ENCODE results near the gene ACO1.
"Not testable (repeated sequence)": the region's sequence is repeated elsewhere in the genome, so short reads cannot be mapped to it uniquely, and the experiment has no call there.

The ACO1 gene

GRCh38 chr9:32384364-32385151 is at the start of gene ACO1:
ACO1 (plus strand) TSS chr9:32384643; CDS start chr9:32405507, 20,864 bp downstream.
- DNase-seq (ENCODE audit: low read depth): peak; percentile 45

- DNase-seq (ENCODE audit: low read depth): no peak
Observed at GRCh38 chr9:32334916-32335895, 49.2 kb upstream of the ACO1 start.

- no peak for DNase-seq (ENCODE audit: low read depth)
Observed at GRCh38 chr9:32339424-32339823, 45.0 kb upstream of the ACO1 start.

GRCh38 chr9:32340361-32340760 is 44.1 kb upstream of the ACO1 start:
- DNase-seq (ENCODE audit: low read depth): no peak

DNA sequence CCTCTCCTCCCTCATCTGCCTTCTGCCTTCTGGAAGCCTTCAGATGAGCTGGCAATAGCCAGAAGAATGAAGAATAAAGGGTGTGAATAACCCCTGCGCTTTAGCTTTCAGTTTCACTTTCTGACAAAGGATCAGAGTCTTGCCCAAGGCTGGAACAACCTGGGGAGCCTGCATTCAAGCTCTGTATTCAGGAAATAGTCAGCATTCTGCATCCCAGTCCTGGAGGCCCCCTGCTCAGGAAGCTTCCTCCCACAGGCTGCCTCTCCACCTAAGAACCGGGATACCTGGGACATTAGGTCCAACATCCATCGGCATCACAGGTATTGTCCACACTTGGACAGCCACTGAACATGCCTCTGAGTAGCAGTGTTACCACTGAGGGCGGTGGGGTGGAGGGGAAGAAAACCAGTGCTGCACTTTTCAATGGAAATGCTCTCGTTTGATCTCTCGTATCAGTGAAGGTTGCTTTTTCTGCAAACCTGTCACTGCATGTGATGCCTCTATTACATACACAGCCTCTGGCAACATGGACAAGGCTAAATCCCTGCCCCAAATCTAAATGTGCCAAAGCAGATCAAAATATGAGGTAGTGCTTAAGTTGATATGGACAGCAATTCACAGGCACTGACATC is 39.8 kb upstream of the ACO1 start:
- no peak for DNase-seq (ENCODE audit: low read depth)

- DNase-seq (ENCODE audit: low read depth): no peak
Observed at GRCh38 chr9:32345243-32345642, 39.2 kb upstream of the ACO1 start.

- no peak for DNase-seq (ENCODE audit: low read depth)
Observed at GRCh38 chr9:32347571-32347970, 36.9 kb upstream of the ACO1 start.

DNA sequence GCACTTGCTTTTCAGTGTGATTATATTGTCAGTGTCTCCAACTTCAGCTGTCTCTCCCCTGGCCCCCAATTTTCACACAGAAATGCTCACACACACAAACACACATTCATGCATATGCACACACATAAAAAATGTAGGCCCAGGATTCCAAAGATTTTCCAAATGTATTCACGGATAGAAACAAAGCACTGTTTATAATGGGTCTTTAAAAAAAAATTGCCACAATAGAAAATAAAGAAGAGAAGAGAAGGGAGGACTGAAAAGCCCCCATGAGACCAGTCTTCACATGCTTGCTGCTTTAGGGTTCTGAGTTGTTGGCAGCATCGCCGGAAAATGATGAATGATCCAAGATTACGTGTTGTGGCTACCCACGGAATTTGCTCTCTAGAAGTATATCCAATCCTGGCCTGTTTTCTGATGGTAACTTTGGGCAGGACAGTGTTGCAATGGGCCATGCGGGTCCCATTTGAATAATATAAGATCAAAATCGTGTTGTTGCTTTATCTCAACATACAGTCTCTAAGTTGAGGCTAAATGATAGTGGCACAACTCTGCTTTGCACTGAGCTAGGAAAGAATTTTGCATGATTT is 36.2 kb upstream of the ACO1 start:
- DNase-seq (ENCODE audit: low read depth): no peak

DNA sequence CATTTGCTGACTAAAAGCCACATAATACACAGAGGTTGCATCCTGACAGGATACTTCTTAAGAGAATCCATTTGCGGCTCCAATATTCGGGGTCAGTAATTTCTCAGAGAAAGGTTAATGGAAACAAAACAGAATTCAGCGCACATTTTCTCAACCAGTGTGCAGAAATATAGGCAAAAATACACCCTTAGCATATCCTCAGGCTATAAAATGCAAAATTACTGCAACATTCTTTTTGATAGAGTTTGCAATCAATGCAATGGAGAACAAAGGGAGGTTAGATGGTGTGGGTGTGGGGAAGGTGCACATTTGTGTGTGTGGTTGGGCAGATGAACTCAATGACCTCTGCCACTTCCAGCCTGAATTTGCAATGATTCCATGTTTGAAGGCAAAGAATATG is 35.4 kb upstream of the ACO1 start:
- no peak for DNase-seq (ENCODE audit: low read depth)

DNA sequence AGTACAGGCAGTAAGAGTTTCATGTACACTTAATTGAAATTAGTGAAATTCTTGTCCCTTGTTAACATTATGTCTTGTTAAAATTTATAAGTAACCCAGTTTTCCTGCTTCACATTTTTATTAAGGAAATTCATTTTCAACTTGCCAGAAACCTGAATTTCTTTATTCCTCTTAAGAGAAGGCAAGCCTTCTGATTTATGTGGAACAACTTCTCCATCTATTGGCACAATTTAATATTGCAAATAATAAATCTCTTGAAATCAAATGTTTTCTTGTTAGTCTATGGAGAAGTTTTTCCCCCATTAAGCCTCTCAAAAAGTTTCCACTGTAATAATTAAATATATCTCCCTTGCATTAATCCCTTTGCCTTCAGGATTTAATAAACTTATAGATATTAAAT is 33.8 kb upstream of the ACO1 start:
- no peak for DNase-seq (ENCODE audit: low read depth)

- DNase-seq (ENCODE audit: low read depth): no peak
Observed at GRCh38 chr9:32351845-32352244, 32.6 kb upstream of the ACO1 start.

DNA sequence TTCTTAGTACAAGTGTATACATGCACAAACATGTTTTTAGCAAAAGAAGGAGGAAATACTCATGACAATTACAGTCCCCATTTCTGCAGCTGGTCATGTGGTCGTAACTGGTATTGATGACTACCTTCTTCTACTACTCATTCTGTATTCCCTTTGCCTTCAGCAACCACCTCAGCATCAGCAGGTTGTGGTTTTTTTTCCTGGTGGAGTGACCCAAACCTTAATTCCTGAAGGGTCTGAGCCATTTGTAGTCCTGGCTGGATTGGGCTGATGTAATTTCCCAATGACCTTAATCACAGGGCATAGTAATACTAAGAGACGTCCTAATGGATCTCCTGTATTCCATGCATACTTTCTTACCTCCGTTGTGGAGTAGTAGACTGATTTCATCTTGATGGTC is 31.0 kb upstream of the ACO1 start:
- not testable (repeated sequence) for DNase-seq (ENCODE audit: low read depth)

- no peak for DNase-seq (ENCODE audit: low read depth)
Observed at GRCh38 chr9:32359452-32359851, 25.0 kb upstream of the ACO1 start.

- no peak for DNase-seq (ENCODE audit: low read depth)
Observed at GRCh38 chr9:32360983-32361673, 23.3 kb upstream of the ACO1 start.

- no peak for DNase-seq (ENCODE audit: low read depth)
Observed at GRCh38 chr9:32371279-32371678, 13.2 kb upstream of the ACO1 start.

GRCh38 chr9:32371679-32372078 is 12.8 kb upstream of the ACO1 start:
- no peak for DNase-seq (ENCODE audit: low read depth)

GRCh38 chr9:32376285-32376684 is 8.2 kb upstream of the ACO1 start:
- no peak for DNase-seq (ENCODE audit: low read depth)

DNA sequence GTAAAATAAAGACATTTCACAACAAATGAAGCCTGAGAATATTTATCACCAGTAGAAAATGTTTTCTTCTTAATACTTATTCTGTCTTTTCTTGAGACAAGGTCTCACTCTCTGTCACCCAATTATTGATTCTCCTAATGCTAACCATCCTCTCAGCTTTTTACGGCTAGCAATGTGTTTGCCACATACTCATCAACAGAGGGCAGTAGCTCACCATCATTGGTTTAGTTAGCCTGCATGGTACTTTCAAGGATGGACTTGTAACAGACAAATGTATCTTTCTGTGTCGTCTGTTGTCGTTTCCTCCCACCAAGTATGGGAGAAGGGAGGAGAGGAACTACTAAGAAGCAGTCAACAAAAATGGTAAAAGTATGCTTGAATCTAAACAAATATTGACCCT is 5.9 kb upstream of the ACO1 start:
- no peak for DNase-seq (ENCODE audit: low read depth)

GRCh38 chr9:32378993-32379729 is 5.3 kb upstream of the ACO1 start:
- DNase-seq (ENCODE audit: low read depth): peak; percentile 35

DNA sequence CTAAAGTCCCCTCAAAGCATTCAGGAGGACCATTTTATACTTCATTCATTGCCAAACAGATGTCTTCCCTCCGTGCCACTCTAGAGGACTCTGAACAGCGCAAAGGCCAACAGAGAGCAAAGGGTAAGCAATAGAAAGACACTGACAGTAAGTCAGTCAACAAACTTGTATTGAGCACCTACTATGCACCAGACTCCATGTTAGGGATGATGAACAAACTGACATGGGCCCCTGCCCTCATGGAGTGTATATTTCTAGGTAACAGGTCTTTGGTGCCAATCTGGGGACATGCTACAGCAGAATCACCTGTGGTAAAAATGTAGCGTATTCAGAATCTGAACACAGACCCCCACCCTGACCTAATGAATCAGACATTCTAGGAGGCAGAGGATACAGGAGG is 3.5 kb upstream of the ACO1 start:
- no peak for DNase-seq (ENCODE audit: low read depth)
